Endodermal cell (in vitro differentiated cells): ENCODE data around the gene HMGXB3. TPM values are rescaled to one million over a fixed set of nuclear protein-coding genes. Genes with fewer than 3 reads are reported as not detected.
A peak's percentile ranks its signal among the peaks of the same experiment; 100 is the strongest.
"Not testable (repeated sequence)": the region's sequence is repeated elsewhere in the genome, so short reads cannot be mapped to it uniquely, and the experiment has no call there.

ENCODE experiments used
- DNase-seq: peaks from one replicate; pipeline ENCODE4 v3.0.0-alpha.2; 2017
- H3K27ac ChIP-seq: 2 replicates; pipeline ENCODE4 v1.5.1; 2013; ENCODE audit warnings: mild to moderate bottlenecking, low read depth, low read length, moderate library complexity
- H3K27me3 ChIP-seq: 2 replicates; pipeline ENCODE4 v1.6.1; 2013; ENCODE audit warnings: mild to moderate bottlenecking, low read length, moderate library complexity; ENCODE audit not compliant: insufficient read depth, control insufficient read depth, poor library complexity, severe bottlenecking
- H3K36me3 ChIP-seq: 2 replicates; pipeline ENCODE4 v1.7.0; 2013; ENCODE audit warnings: mild to moderate bottlenecking, low read length, moderate library complexity; ENCODE audit not compliant: control insufficient read depth, insufficient read depth
- H3K4me1 ChIP-seq: one replicate; pipeline ENCODE4 v1.7.0; 2013; ENCODE audit warnings: low read length; ENCODE audit not compliant: control insufficient read depth, insufficient read depth
- H3K4me3 ChIP-seq: 2 replicates; pipeline ENCODE4 v1.5.1; 2013; ENCODE audit warnings: mild to moderate bottlenecking, low read length, moderate library complexity
- H3K9ac ChIP-seq: 2 replicates; pipeline ENCODE4 v1.6.1; 2013; ENCODE audit warnings: mild to moderate bottlenecking, low read length, moderate library complexity; ENCODE audit not compliant: poor library complexity, severe bottlenecking; ENCODE audit errors: extremely low read depth
- H3K9me3 ChIP-seq: 2 replicates; pipeline ENCODE4 v1.6.1; 2013; ENCODE audit warnings: mild to moderate bottlenecking, low read length, moderate library complexity; ENCODE audit not compliant: control insufficient read depth
- H3K27ac Mint-ChIP-seq: 2 replicates; pipeline ENCODE4 v1.8.0; 2020; ENCODE audit warnings: mixed read lengths
- H3K27me3 Mint-ChIP-seq: 2 replicates; pipeline ENCODE4 v1.8.0; 2021; ENCODE audit warnings: mild to moderate bottlenecking, mixed read lengths; ENCODE audit not compliant: insufficient read depth
- H3K36me3 Mint-ChIP-seq: 2 replicates; pipeline ENCODE4 v1.8.0; 2020; ENCODE audit warnings: low read depth, mixed read lengths
- H3K4me1 Mint-ChIP-seq: 2 replicates; pipeline ENCODE4 v1.8.0; 2020; ENCODE audit warnings: mixed read lengths
- H3K4me3 Mint-ChIP-seq: 2 replicates; pipeline ENCODE4 v1.8.0; 2020; ENCODE audit warnings: mild to moderate bottlenecking, moderate library complexity, mixed read lengths
- H3K9me3 Mint-ChIP-seq: 2 replicates; pipeline ENCODE4 v1.8.0; 2020; ENCODE audit warnings: mild to moderate bottlenecking, mixed read lengths
- CTCF ChIP-seq: fragments of 200-600 bp; sonication (generic); conservative IDR thresholded peaks from 2 replicates; pipeline ENCODE4 v1.5.0; 2021; ENCODE audit warnings: antibody characterized with exemption, mild to moderate bottlenecking
- WGBS, 2 experiments: methylation state at CpG; one replicate each; pipeline versions ENCODE4 v1.1.5 to v1.1.7; 2013; ENCODE audit warnings: missing lambda C conversion rate in 2 of 2, mixed read lengths in 1 of 2; ENCODE audit not compliant: insufficient coverage in 1 of 2, insufficient read length in 1 of 2; 5-methylcytosine and 5-hydroxymethylcytosine counted together
- total RNA-seq, 2 donors: library from RNA; stranded (reverse); fragmentation: NEBNext Ultra II Directional in 1 of 2; extraction: Animal tissue kit (Norgen Biotek cat#: 25700) in 1 of 2; gene quantifications; 2 replicates in 1 of 2; 3 replicates in 1 of 2; pipeline ENCODE4 v1.2.1, GENCODE V29; 2021

HMGXB3 gene
- total RNA-seq, 2 donors from 2014 or later: 41.0 to 43.5 TPM

DNA sequence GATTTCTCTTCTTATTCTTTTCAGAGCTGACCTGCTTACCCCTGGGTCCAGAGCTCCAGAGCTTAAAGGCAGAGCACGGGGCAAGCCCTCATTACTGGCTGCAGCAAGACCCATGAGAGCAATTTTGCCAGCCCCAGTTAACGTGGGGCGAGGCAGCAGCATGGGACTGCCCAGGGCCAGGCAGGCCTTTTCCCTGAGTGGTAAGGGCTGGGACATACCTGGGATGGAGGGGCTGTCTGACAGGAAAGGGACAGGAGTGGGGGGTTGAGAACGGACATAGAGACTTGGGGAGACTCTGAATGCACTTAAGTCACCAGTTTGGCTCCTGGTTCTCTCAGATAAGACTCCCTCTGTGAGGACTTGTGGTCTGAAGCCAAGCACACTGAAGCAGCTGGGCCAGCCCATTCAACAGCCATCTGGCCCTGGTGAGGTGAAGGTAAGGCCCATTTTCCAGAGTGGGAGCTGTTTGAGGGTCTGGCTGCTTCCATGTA, 26.2 kb downstream of the HMGXB3 start:
- Mint-ChIP-seq H3K4me3 (no peak overlapping the region), H3K36me3 (peaks cover 75% of the 10 kb centered on the region), H3K27ac (peak overlapping the region; percentile 66), H3K4me1 (peaks cover 9% of the 10 kb centered on the region), H3K27me3 (no peaks in the 10 kb centered on the region), H3K9me3 (no peaks in the 10 kb centered on the region)
- H3K9me3 ChIP-seq: no peaks in the 10 kb centered on the region
- H3K4me1 ChIP-seq: no peaks in the 10 kb centered on the region
- peaks cover 87% of the 10 kb centered on the region for H3K36me3 ChIP-seq
- 95 to 100% methylated on average over 4 of the region's 4 CpGs for WGBS, 2 experiments
- no peak for TF ChIP-seq CTCF
- H3K27ac ChIP-seq: no peak overlapping the region
- no peak overlapping the region for H3K4me3 ChIP-seq
- H3K9ac ChIP-seq: no peak overlapping the region
- H3K27me3 ChIP-seq: no peaks in the 10 kb centered on the region
- DNase-seq: no peak

GRCh38 chr5:150028047-150028446, 27.5 kb downstream of the HMGXB3 start:
- not testable (repeated sequence) for H3K27me3 Mint-ChIP-seq, H3K4me1 Mint-ChIP-seq

DNA sequence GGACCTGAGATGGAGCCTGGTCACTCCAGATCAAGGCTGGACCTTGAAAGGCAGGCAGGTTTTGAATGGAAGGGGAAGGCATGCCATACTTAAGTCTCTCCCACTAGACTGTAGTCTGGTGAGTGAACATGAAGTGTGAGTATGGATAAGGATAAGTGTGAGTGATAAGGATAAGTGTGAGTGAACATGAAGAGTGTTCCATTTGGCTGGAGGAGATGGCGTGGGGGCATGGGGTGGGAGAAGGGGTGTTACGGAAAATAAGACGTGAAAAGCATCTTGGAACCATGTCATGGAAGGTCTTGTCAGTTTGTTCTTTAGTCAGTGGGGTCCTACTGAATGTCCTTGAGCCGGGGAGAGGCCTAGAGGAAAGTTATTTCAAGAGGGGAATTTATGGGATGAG, 32.8 kb downstream of the HMGXB3 start:
- Mint-ChIP-seq H3K4me3 (no peak overlapping the region), H3K36me3 (peaks cover 67% of the 10 kb centered on the region), H3K27me3 (no peaks in the 10 kb centered on the region), H3K9me3 (no peaks in the 10 kb centered on the region), H3K4me1 (no peaks in the 10 kb centered on the region), H3K27ac (no peak overlapping the region)
- no peaks in the 10 kb centered on the region for H3K4me1 ChIP-seq
- H3K36me3 ChIP-seq: peaks cover 92% of the 10 kb centered on the region
- WGBS, 2 experiments: 93 to 100% methylated on average over 4 of the region's 4 CpGs
- no peak overlapping the region for H3K27ac ChIP-seq
- no peak for TF ChIP-seq CTCF
- H3K9ac ChIP-seq: no peak overlapping the region
- DNase-seq: no peak
- H3K9me3 ChIP-seq: no peaks in the 10 kb centered on the region
- H3K27me3 ChIP-seq: no peaks in the 10 kb centered on the region
- H3K4me3 ChIP-seq: no peak overlapping the region

More at GRCh38 chr5:150028047-150028446, 27.5 kb downstream of the HMGXB3 start:
- H3K4me3 Mint-ChIP-seq, H3K27ac ChIP-seq, H3K27me3 ChIP-seq, H3K4me1 ChIP-seq, H3K9me3 Mint-ChIP-seq, H3K9me3 ChIP-seq, H3K9ac ChIP-seq, H3K27ac Mint-ChIP-seq, DNase-seq, H3K4me3 ChIP-seq: not testable (repeated sequence)
- peaks cover 87% of the 10 kb centered on the region for H3K36me3 ChIP-seq
- no CpG with 5 or more reads among the region's 1 CpG for WGBS, 2 experiments
- peaks cover 73% of the 10 kb centered on the region for H3K36me3 Mint-ChIP-seq

GRCh38 chr5:150034662-150035061, 34.1 kb downstream of the HMGXB3 start:
- Mint-ChIP-seq H3K27ac (no peak overlapping the region), H3K36me3 (peaks cover 61% of the 10 kb centered on the region), H3K27me3 (no peaks in the 10 kb centered on the region), H3K9me3 (no peaks in the 10 kb centered on the region), H3K4me1 (no peaks in the 10 kb centered on the region), H3K4me3 (no peak overlapping the region)
- no peak for TF ChIP-seq CTCF
- H3K27ac ChIP-seq: no peak overlapping the region
- H3K4me3 ChIP-seq: no peak overlapping the region
- no peak overlapping the region for H3K9ac ChIP-seq
- H3K27me3 ChIP-seq: no peaks in the 10 kb centered on the region
- 94 to 100% methylated on average over 4 of the region's 4 CpGs for WGBS, 2 experiments
- no peaks in the 10 kb centered on the region for H3K4me1 ChIP-seq
- no peak for DNase-seq
- no peaks in the 10 kb centered on the region for H3K9me3 ChIP-seq
- H3K36me3 ChIP-seq: peaks cover 93% of the 10 kb centered on the region
